GM12878 (cell line): ENCODE results near the gene OR1J1. TPM values are rescaled to one million over a fixed set of nuclear protein-coding genes. Genes with fewer than 3 reads are reported as not detected.

Source experiments
- ATAC-seq: fragments of 200-7000 bp; cut with Tn5 transposase; 3 replicates; pipeline ENCODE4 v1.9.1; 2020; ENCODE audit warnings: mild to moderate bottlenecking, moderate library complexity
- BruUV-seq: library from RNA; stranded (reverse); fragments of 400-500 nt; replicated peaks from 2 replicates; lab custom pipeline; 2021; lab: Mats Ljungman, UMichigan
- CTCF ChIA-PET: fragments of 300-600 bp; sonication (Branson Sonifier 250); formaldehyde crosslinking; extraction: SDS; loops from one replicate; lab custom pipeline; 2021; ENCODE audit warnings: inconsistent platforms; lab: Yijun Ruan, JAX
- POLR2A ChIA-PET: fragments of 350-600 bp; formaldehyde crosslinking; extraction: SDS; loops from one replicate; lab custom pipeline; 2021; ENCODE audit warnings: inconsistent platforms; lab: Charles Lee
- RAD21 ChIA-PET: fragments of 300-600 bp; sonication (Branson Sonifier 250); formaldehyde crosslinking; loops from one replicate; lab custom pipeline; 2023; ENCODE audit warnings: antibody characterized with exemption; ENCODE audit not compliant: unreplicated experiment; lab: Charles Lee
- SMC1A ChIA-PET: fragments of 300-600 bp; sonication (Branson Sonifier 250); formaldehyde crosslinking; loops from one replicate; lab custom pipeline; 2023; ENCODE audit not compliant: unreplicated experiment, uncharacterized antibody; lab: Charles Lee
- DNase-seq: peaks from one replicate; pipeline ENCODE4 v3.0.0-alpha.2; 2011; ENCODE audit warnings: low read depth, low spot score
- FAIRE-seq: peaks from 3 replicates; lab custom pipeline; 2011; peaks lifted over from hg19 to GRCh38; lab: Jason Lieb, UNC
- H2AFZ ChIP-seq: 2 replicates; pipeline ENCODE4 v1.6.0; 2011; ENCODE audit warnings: low read depth, low read length, control low read depth; ENCODE audit not compliant: control insufficient read depth
- H3K27ac ChIP-seq: 2 replicates; pipeline ENCODE4 v1.5.1; 2011; ENCODE audit warnings: control low read depth; ENCODE audit not compliant: control insufficient read depth, insufficient read depth
- H3K27me3 ChIP-seq, 2 experiments: replicated peaks in 1 of 2; 2 replicates each; pipeline versions ENCODE4 v1.6.0 to v1.6.1; 2011; ENCODE audit warnings: low read length in 1 of 2; ENCODE audit not compliant: control insufficient read depth in 2 of 2, insufficient read depth in 2 of 2
- H3K36me3 ChIP-seq, 2 experiments: 2 replicates each; pipeline ENCODE4 v1.5.1; 2011; ENCODE audit warnings: low read length in 1 of 2; ENCODE audit not compliant: control insufficient read depth in 2 of 2, insufficient read depth in 2 of 2
- H3K4me1 ChIP-seq: 2 replicates; pipeline ENCODE4 v1.6.1; 2011; ENCODE audit warnings: mild to moderate bottlenecking, low read length, moderate library complexity, mixed read lengths; ENCODE audit not compliant: control insufficient read depth, insufficient read depth
- H3K4me2 ChIP-seq: 2 replicates; pipeline ENCODE4 v1.6.0; 2011; ENCODE audit warnings: control low read depth; ENCODE audit not compliant: control insufficient read depth, insufficient read depth
- H3K4me3 ChIP-seq: fragments of 200-600 bp; sonication (generic); 2 replicates; pipeline ENCODE4 v1.5.1; 2016
- H3K79me2 ChIP-seq: 2 replicates; pipeline ENCODE4 v1.6.0; 2011; ENCODE audit warnings: low read length; ENCODE audit not compliant: control insufficient read depth, insufficient read depth
- H3K9ac ChIP-seq: 2 replicates; pipeline ENCODE4 v1.8.0; 2011; ENCODE audit warnings: low read length, control low read depth, mixed read lengths; ENCODE audit not compliant: control insufficient read depth, insufficient read depth
- H3K9me3 ChIP-seq: replicated peaks from 3 replicates; pipeline ENCODE4 v1.5.1; 2011; ENCODE audit warnings: mild to moderate bottlenecking, low read length; ENCODE audit not compliant: control insufficient read depth, insufficient read depth
- H4K20me1 ChIP-seq: 2 replicates; pipeline ENCODE4 v1.6.0; 2011; ENCODE audit not compliant: control insufficient read depth, insufficient read depth
- DPF2 ChIP-seq: fragments of 450-650 bp; IDR thresholded peaks from 2 replicates; pipeline ENCODE4 v1.6.1; 2017; ENCODE audit warnings: mild to moderate bottlenecking
- IRF4 ChIP-seq: IDR thresholded peaks from 2 replicates; pipeline ENCODE4 v1.6.1; 2011; ENCODE audit warnings: low read depth, low read length
- MYC ChIP-seq: IDR thresholded peaks from 2 replicates; pipeline ENCODE4 v1.6.1; 2011; ENCODE audit warnings: mild to moderate bottlenecking, low read length, moderate library complexity, inconsistent platforms; ENCODE audit not compliant: insufficient read depth, insufficient replicate concordance, insufficient read length, severe bottlenecking
- ZNF592 ChIP-seq: fragments of 450-650 bp; IDR thresholded peaks from 2 replicates; pipeline ENCODE4 v1.6.1; 2017; ENCODE audit warnings: mild to moderate bottlenecking, moderate library complexity
- ZNF622 ChIP-seq: fragments of 450-650 bp; IDR thresholded peaks from 2 replicates; pipeline ENCODE4 v1.6.1; 2017; ENCODE audit warnings: mild to moderate bottlenecking, inconsistent platforms
- WGBS: methylation state at CpG from one replicate; pipeline ENCODE4 v1.1.6; 2016; ENCODE audit warnings: low lambda C conversion rate; ENCODE audit not compliant: insufficient replicate concordance, insufficient coverage; ENCODE audit errors: missing lambda C conversion rate; 5-methylcytosine and 5-hydroxymethylcytosine counted together
- in situ Hi-C: fragments of 300-500 bp; cut with MboI; formaldehyde crosslinking; loops from 9 replicates; pipeline ENCODE4 v1.14.3; 2018; ENCODE audit warnings: mixed read lengths
- intact Hi-C: fragments of 100-400 bp; cut with micrococcal nuclease; formaldehyde crosslinking; loops from one replicate; pipeline ENCODE4 v1.14.2; 2022; ENCODE audit not compliant: unreplicated experiment
- polyA plus RNA-seq, 11 experiments: library from polyadenylated mRNA; depleted of rRNA in 4 of 11; unstranded in 6 of 11; stranded (reverse) in 5 of 11; fragments of >200 nt; fragmentation: Nextera tagmentation in 4 of 11; fragmentation: Illumina TruSeq in 1 of 11; extraction: Ambion mirVana in 4 of 11; extraction: Trizol in 1 of 11; gene quantifications; 1 replicate in 1 of 11; 2 replicates in 10 of 11; pipeline versions ENCODE4 v1.2.1 to v1.2.3, GENCODE V29; 2011 to 2016; ENCODE audit warnings: inconsistent platforms in 2 of 11, missing spikeins in 2 of 11, low read depth in 1 of 11
- total RNA-seq, 4 experiments: library from RNA; depleted of rRNA in 3 of 4; stranded (reverse); fragments of >200 nt in 3 of 4; fragmentation: Illumina TruSeq in 1 of 4; extraction: Trizol in 1 of 4; gene quantifications; 2 replicates each; pipeline versions ENCODE4 v1.2.1 to v1.2.3, GENCODE V29; 2013 to 2021

The OR1J1 gene
- total and polyA plus RNA-seq, 10 of the 15 experiments (the other 5 are each of a cell fraction or from before 2014, with no cell fraction given), result 0.07 TPM; not detected in 9

- TF ChIP-seq ZNF592 (no peak), MYC (no peak)
Observed at GRCh38 chr9:122527193-122527592, 49.5 kb upstream of the OR1J1 start, which contains the start of gene OR1N1 (continued).

- H3K27me3 ChIP-seq, result no peaks in the 10 kb centered on the region
- POLR2A ChIA-PET, result no interaction called here
- no peak for TF ChIP-seq DPF2
- TF ChIP-seq IRF4, result no peak
- no peak for TF ChIP-seq ZNF622
- H3K36me3 ChIP-seq, result no peaks in the 10 kb centered on the region
- no peak for ATAC-seq
- no peak overlapping the region for H2AFZ ChIP-seq
- H3K4me1 ChIP-seq, result no peaks in the 10 kb centered on the region
- intact Hi-C loops (no loop called here), in situ Hi-C loops (no loop called here)
- no peaks in the 10 kb centered on the region for H3K9me3 ChIP-seq
- no peak for FAIRE-seq
- BruUV-seq, result no TSS peak
- no peak overlapping the region for H3K9ac ChIP-seq
- H3K27ac ChIP-seq, result no peak overlapping the region
- no peaks in the 10 kb centered on the region for H4K20me1 ChIP-seq
- CTCF ChIA-PET, result interaction anchor here (0.6 kb wide), 1 partner anchor 488 kb away, joined by 3 read pairs; no protein-coding TSS in a partner anchor
- H3K4me2 ChIP-seq, result no peak overlapping the region
- WGBS, result 19% methylated on average over 10 of the region's 10 CpGs
- no peak overlapping the region for H3K4me3 ChIP-seq
- DNase-seq, result no peak
- SMC1A ChIA-PET, result no interaction called here
- RAD21 ChIA-PET, result no interaction called here
- H3K79me2 ChIP-seq, result no peaks in the 10 kb centered on the region
Observed at GRCh38 chr9:122526602-122527001, 48.9 kb upstream of the OR1J1 start.
